ENCODE data around the gene EN2. TPM values are rescaled to one million over a fixed set of nuclear protein-coding genes. Genes with fewer than 3 reads are reported as not detected.
A peak's percentile ranks its signal among the peaks of the same experiment; 100 is the strongest.

The EN2 gene
- total RNA-seq, 1 experiment from 2014 or later = 0.07 TPM

DNA sequence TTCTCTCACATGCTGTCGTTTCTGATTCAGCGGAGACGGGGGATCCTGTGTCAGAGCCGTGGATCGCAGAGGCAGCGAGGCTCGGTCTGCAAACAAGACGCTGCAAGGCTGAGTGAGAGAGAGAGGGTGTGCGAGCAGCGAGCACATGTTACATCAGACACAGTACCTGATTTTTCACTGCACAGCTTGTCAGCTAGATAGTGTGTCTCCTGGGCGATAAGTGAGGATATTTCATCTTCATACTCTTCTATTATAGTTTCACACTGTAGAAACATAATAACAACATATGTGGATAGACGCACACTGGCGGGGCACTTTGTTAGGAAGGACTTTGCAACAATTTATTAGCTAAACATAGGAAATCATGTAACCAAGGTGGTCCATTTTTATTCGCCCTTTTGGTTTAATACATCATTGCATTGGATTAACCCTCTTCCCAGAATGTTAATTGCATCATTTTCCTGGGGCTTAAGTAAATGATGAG is 49.0 kb downstream of the EN2 start:
- no peak overlapping the region for H2BK5ac ChIP-seq (ENCODE audit: insufficient read length, low read length)
- no peaks in the 10 kb centered on the region for H3K9me3 ChIP-seq (ENCODE audit: control insufficient read depth, low read depth, low read length)
- no peak overlapping the region for H2BK15ac ChIP-seq (ENCODE audit: low read depth, low read length)
- no peak overlapping the region for H3K56ac ChIP-seq (ENCODE audit: insufficient read length, low read depth, low read length)
- H3K79me2 ChIP-seq (ENCODE audit: insufficient read depth, low read length) = no peaks in the 10 kb centered on the region
- no peak overlapping the region for H2BK12ac ChIP-seq (ENCODE audit: insufficient read length, low read depth, low read length)
- H4K8ac ChIP-seq (replicated peaks; ENCODE audit: insufficient read length, low read depth, low read length) = no peak overlapping the region
- peaks cover 100% of the 10 kb centered on the region for H3K27me3 Mint-ChIP-seq (ENCODE audit: low read depth)
- no peak overlapping the region for H2AFZ ChIP-seq (ENCODE audit: low read length)
- peaks cover 20 to 31% of the 10 kb centered on the region in 2 experiments for H3K4me1 Mint-ChIP-seq
- H3K79me1 ChIP-seq (ENCODE audit: insufficient read depth, low read depth, low read length, poor library complexity, severe bottlenecking) = no peaks in the 10 kb centered on the region
- H3K4me1 ChIP-seq (ENCODE audit: insufficient read depth, low read length) = peaks cover 2% of the 10 kb centered on the region
- no peak overlapping the region for H3K27ac Mint-ChIP-seq
- H3K27ac ChIP-seq (ENCODE audit: insufficient read length, low read depth, low read length) = no peak overlapping the region
- DNase-seq = peak; percentile 61
- H2BK120ac ChIP-seq (ENCODE audit: low read depth, low read length, poor library complexity, severe bottlenecking) = no peak overlapping the region
- TF ChIP-seq, protein P1, sequence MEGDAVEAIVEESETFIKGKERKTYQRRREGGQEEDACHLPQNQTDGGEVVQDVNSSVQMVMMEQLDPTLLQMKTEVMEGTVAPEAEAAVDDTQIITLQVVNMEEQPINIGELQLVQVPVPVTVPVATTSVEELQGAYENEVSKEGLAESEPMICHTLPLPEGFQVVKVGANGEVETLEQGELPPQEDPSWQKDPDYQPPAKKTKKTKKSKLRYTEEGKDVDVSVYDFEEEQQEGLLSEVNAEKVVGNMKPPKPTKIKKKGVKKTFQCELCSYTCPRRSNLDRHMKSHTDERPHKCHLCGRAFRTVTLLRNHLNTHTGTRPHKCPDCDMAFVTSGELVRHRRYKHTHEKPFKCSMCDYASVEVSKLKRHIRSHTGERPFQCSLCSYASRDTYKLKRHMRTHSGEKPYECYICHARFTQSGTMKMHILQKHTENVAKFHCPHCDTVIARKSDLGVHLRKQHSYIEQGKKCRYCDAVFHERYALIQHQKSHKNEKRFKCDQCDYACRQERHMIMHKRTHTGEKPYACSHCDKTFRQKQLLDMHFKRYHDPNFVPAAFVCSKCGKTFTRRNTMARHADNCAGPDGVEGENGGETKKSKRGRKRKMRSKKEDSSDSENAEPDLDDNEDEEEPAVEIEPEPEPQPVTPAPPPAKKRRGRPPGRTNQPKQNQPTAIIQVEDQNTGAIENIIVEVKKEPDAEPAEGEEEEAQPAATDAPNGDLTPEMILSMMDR (conservative IDR thresholded peaks at IDR 0.05) = no peak
- no peak overlapping the region for H3K14ac ChIP-seq (ENCODE audit: insufficient read depth, low read length)
- H3K23ac ChIP-seq (ENCODE audit: insufficient read length, low read depth, low read length) = no peak overlapping the region
- H3K23me2 ChIP-seq (ENCODE audit: insufficient read length, low read depth, low read length, poor library complexity, severe bottlenecking) = peaks cover 5% of the 10 kb centered on the region
- H4K91ac ChIP-seq (ENCODE audit: insufficient read length, low read depth, low read length) = no peak overlapping the region
- peaks cover 74% of the 10 kb centered on the region for H3K27me3 ChIP-seq (ENCODE audit: insufficient read depth, low read length)
- no peak overlapping the region for H4K5ac ChIP-seq (ENCODE audit: insufficient read length, low read depth, low read length)
- H3K4me3 Mint-ChIP-seq = no peak overlapping the region
- no peak overlapping the region for H2AK5ac ChIP-seq (ENCODE audit: insufficient read length, low read length)
- peaks cover 2 to 16% of the 10 kb centered on the region in 2 experiments; a peak in 1 of 5 replicates for H3K9me3 Mint-ChIP-seq
- H3K4ac ChIP-seq (ENCODE audit: low read depth, low read length) = no peak overlapping the region
- no peak overlapping the region for H3K18ac ChIP-seq (ENCODE audit: insufficient read length, low read depth, low read length)
- H3K9ac ChIP-seq (ENCODE audit: extremely low read depth, insufficient read length, low read length) = no peak overlapping the region
- WGBS (ENCODE audit: extremely low coverage, insufficient read length, low lambda C conversion rate) = no CpG with 5 or more reads among the region's 14 CpGs
- H3T11ph ChIP-seq (ENCODE audit: low read length) = no peak overlapping the region
- no peak overlapping the region for H3K4me2 ChIP-seq (ENCODE audit: insufficient read depth, insufficient read length, low read length)
- peaks cover 4% of the 10 kb centered on the region for H4K20me1 ChIP-seq (ENCODE audit: control insufficient read depth, insufficient read depth, insufficient read length)
- no peaks in the 10 kb centered on the region for H3K36me3 Mint-ChIP-seq (ENCODE audit: insufficient read depth in 1 of 3, low read depth in 3 of 3)
- no peak overlapping the region for H2BK20ac ChIP-seq (ENCODE audit: low read depth, low read length, poor library complexity, severe bottlenecking)
